Ascending aorta (tissue), 2 donors: Measurements from ENCODE around the gene CALR. TPM values are rescaled to one million over a fixed set of nuclear protein-coding genes. Genes with fewer than 3 reads are reported as not detected.
"Not testable (repeated sequence)": the region's sequence is repeated elsewhere in the genome, so short reads cannot be mapped to it uniquely, and the experiment has no call there.

Experiments
- DNase-seq, 2 donors: peaks; one replicate each; pipeline ENCODE4 v3.0.0-alpha.2; 2019; ENCODE audit warnings: low spot score in 2 of 2
- H3K27ac ChIP-seq, 2 donors: fragments of 200-600 bp; sonication (generic); one replicate each; pipeline ENCODE4 v1.5.1; 2016 to 2017; ENCODE audit warnings: mild to moderate bottlenecking in 1 of 2
- H3K27me3 ChIP-seq: fragments of 200-600 bp; sonication (generic); one replicate; pipeline ENCODE4 v1.5.1; 2017
- H3K36me3 ChIP-seq, 2 donors: fragments of 200-600 bp; sonication (generic); one replicate each; pipeline ENCODE4 v1.5.1; 2016
- H3K4me1 ChIP-seq, 2 donors: fragments of 200-600 bp; sonication (generic); one replicate each; pipeline ENCODE4 v1.5.1; 2016 to 2017; ENCODE audit warnings: mild to moderate bottlenecking in 1 of 2
- H3K4me3 ChIP-seq, 2 donors: fragments of 200-600 bp; sonication (generic); one replicate each; pipeline ENCODE4 v1.5.1; 2016 to 2017; ENCODE audit warnings: mild to moderate bottlenecking in 1 of 2
- H3K9me3 ChIP-seq, 2 donors: fragments of 200-600 bp; sonication (generic); one replicate each; pipeline ENCODE4 v1.5.1; 2016
- intact Hi-C: fragments of 100-400 bp; cut with DNase I; formaldehyde crosslinking; loops from one replicate; pipeline ENCODE4 v1.15.1; 2023
- total RNA-seq: library from RNA; depleted of rRNA; stranded (reverse); fragments of >200 nt; gene quantifications from one replicate; pipeline ENCODE4 v1.1.0, GENCODE V29; 2016
- TF ChIP-seq, protein P1 (sequence below), 3 experiments: fragments of 200-600 bp in 2 of 3; fragments of 450-650 bp in 1 of 3; sonication (generic) in 2 of 3; IDR thresholded peaks; one replicate each; pipeline ENCODE4 v1.5.1; 2016 to 2019; ENCODE audit warnings: antibody characterized with exemption in 3 of 3, mild to moderate bottlenecking in 1 of 3, moderate library complexity in 1 of 3

The CALR gene
- total RNA-seq, 1 donor from 2014 or later, result 297 TPM

- Histone ChIP-seq H3K27ac (no peak overlapping the region), H3K4me3 (no peak overlapping the region), H3K4me1 (peaks cover 3 to 15% of the 10 kb centered on the region in 2 donors), H3K27me3 (no peaks in the 10 kb centered on the region), H3K36me3 (no peaks in the 10 kb centered on the region), H3K9me3 (no peaks in the 10 kb centered on the region)
- intact Hi-C loops, result no loop called here
- no peak for DNase-seq
- TF ChIP-seq, protein P1, sequence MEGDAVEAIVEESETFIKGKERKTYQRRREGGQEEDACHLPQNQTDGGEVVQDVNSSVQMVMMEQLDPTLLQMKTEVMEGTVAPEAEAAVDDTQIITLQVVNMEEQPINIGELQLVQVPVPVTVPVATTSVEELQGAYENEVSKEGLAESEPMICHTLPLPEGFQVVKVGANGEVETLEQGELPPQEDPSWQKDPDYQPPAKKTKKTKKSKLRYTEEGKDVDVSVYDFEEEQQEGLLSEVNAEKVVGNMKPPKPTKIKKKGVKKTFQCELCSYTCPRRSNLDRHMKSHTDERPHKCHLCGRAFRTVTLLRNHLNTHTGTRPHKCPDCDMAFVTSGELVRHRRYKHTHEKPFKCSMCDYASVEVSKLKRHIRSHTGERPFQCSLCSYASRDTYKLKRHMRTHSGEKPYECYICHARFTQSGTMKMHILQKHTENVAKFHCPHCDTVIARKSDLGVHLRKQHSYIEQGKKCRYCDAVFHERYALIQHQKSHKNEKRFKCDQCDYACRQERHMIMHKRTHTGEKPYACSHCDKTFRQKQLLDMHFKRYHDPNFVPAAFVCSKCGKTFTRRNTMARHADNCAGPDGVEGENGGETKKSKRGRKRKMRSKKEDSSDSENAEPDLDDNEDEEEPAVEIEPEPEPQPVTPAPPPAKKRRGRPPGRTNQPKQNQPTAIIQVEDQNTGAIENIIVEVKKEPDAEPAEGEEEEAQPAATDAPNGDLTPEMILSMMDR (IDR thresholded peaks at IDR 0.05), result no peak
These were observed 24.3 kb upstream of the CALR start for GRCh38 chr19:12913851-12914690.

DNA sequence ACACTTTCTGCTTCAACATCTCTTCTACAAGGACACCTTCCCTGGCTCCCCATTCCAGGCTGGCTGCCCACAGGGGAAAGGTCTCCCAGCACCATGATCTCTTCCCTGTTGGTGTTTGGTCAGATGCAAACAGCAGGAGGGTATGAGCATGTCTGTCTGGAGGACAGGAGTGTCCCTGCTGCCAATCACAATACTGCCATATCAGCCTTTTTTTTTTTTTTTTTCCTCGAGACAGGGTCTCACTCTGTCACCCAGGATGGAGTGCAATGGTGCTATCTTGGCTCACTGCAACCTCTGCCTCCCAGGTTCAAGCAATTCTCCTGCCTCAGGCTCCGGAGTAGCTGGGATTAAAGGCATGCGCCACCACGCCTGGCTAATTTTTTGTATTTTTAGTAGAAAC, 22.5 kb upstream of the CALR start:
- intact Hi-C loops, DNase-seq, H3K27ac ChIP-seq, H3K27me3 ChIP-seq, H3K9me3 ChIP-seq, H3K36me3 ChIP-seq, H3K4me3 ChIP-seq: not testable (repeated sequence)
- peaks cover 3 to 15% of the 10 kb centered on the region in 2 donors for H3K4me1 ChIP-seq

DNA sequence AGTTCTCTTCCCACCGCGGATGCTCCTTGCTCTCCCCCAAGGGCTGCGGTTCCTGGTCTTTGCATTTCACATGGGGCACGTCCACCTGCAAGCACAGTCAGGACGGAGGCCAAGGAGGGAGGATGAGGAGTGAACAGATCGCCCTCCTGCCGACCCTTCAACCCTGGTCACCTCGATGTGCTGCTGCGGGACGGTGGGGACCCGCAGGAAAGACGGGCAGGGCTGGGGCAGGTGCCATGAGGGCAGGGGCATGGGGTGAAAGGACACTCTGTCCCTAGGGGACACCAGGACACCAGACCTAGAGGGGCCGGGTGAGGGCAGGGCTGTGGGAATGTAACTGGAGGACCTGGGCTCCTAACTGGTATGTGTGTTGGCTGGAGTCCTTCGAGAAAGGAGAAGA, 20.2 kb upstream of the CALR start:
- H3K27me3 ChIP-seq, result no peaks in the 10 kb centered on the region
- intact Hi-C loops, result loop anchor here (2.0 kb wide), 1 partner anchor 15 kb away; the partner anchor contains the start of gene FARSA
- H3K4me1 ChIP-seq, result peaks cover under 1 to 6% of the 10 kb centered on the region in 2 donors
- no peak overlapping the region for H3K27ac ChIP-seq
- H3K36me3 ChIP-seq, result peaks cover 11 to 12% of the 10 kb centered on the region in 2 donors
- no peaks in the 10 kb centered on the region for H3K9me3 ChIP-seq
- TF ChIP-seq, protein P1 (IDR thresholded peaks at IDR 0.05), result no peak
- no peak overlapping the region for H3K4me3 ChIP-seq
- no peak for DNase-seq

DNA sequence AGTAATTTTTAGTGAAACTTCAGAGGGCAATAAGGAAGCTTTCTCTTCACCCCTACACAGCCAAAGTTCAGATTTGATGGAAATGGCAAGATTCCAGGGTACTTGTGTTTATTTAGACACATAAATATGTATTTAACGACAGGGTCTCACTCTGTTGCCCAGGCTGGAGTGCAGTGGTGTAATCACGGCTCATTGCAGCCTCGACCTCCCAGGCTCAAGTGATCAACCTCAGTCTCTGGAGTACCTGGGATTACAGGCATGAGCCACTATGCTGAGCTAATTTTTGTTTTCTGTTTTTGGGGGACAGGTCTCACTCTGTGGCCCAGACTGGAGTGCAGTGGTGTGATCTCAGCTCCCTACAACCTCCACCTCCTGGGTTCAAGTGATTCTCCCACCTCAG, 17.4 kb upstream of the CALR start:
- H3K4me1 ChIP-seq, result peaks cover 0 to 3% of the 10 kb centered on the region in 2 donors
- no peak for DNase-seq
- no peak overlapping the region for H3K27ac ChIP-seq
- no peaks in the 10 kb centered on the region for H3K9me3 ChIP-seq
- H3K36me3 ChIP-seq, result peaks cover 39 to 40% of the 10 kb centered on the region in 2 donors
- TF ChIP-seq, protein P1 (IDR thresholded peaks at IDR 0.05), result no peak
- no peaks in the 10 kb centered on the region for H3K27me3 ChIP-seq
- no peak overlapping the region for H3K4me3 ChIP-seq
- intact Hi-C loops, result no loop called here

- H3K4me3 ChIP-seq, result no peak overlapping the region
- TF ChIP-seq, protein P1 (IDR thresholded peaks at IDR 0.05), result no peak
- intact Hi-C loops, result no loop called here
- no peak for DNase-seq
- no peak overlapping the region for H3K27ac ChIP-seq
- H3K27me3 ChIP-seq, result no peaks in the 10 kb centered on the region
- peaks cover 56 to 57% of the 10 kb centered on the region in 2 donors for H3K36me3 ChIP-seq
- peaks cover 0 to 3% of the 10 kb centered on the region in 2 donors for H3K4me1 ChIP-seq
- H3K9me3 ChIP-seq, result no peaks in the 10 kb centered on the region
These were observed 15.4 kb upstream of the CALR start for GRCh38 chr19:12922959-12923358.

DNA sequence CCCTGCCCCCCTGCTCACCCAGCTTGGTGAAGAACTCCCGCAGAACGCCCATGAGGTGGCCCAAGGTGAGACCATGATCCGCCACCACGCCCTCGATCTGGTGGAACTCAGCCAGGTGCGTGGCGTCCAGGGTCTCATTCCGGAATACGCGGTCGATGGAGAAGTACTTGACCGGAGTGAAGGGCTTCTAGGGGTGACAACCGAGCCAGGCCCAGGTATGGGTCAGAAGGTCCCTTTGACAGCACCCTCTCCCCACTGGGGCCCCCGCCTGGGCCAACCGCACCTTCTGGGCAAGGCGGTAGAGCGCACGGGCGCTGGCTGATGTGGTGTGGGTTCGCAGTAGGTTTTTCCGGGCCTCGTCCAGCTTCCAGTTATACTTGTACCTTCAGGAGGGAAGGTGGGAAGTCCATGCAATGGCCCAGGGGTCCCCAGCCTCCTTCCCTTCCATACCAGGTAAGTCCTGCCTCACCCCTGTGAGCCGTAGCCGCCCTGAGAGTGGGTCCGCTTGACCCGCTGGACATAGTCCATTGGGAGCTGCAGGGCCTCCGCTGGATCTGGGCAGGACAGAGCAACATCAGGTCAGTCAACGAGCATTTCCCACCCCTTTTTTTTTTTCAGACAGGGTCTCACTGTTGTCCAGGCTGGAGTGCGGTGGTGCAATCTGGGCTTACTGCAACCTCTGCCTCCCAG, 13.6 kb upstream of the CALR start:
- intact Hi-C loops, result no loop called here
- H3K27me3 ChIP-seq, result no peaks in the 10 kb centered on the region
- H3K27ac ChIP-seq, result no peak overlapping the region
- no peaks in the 10 kb centered on the region for H3K4me1 ChIP-seq
- peaks cover 71 to 74% of the 10 kb centered on the region in 2 donors for H3K36me3 ChIP-seq
- TF ChIP-seq, protein P1 (IDR thresholded peaks at IDR 0.05), result no peak
- H3K4me3 ChIP-seq, result no peak overlapping the region
- H3K9me3 ChIP-seq, result no peaks in the 10 kb centered on the region
- no peak for DNase-seq
